SU-DHL-6 (cell line): ENCODE data around the gene INPP4B.

ENCODE experiments used
- H2AFZ ChIP-seq: fragments of 200-600 bp; sonication (generic); 2 replicates; pipeline ENCODE4 v1.6.1; 2014; ENCODE audit warnings: low read depth, mild to moderate bottlenecking, moderate library complexity, mixed read lengths, antibody characterized with exemption, low read length; ENCODE audit not compliant: severe bottlenecking
- H3F3A ChIP-seq: fragments of 200-600 bp; shearing (Covaris generic); 2 replicates; pipeline ENCODE4 v1.6.0; 2016; ENCODE audit warnings: antibody characterized with exemption, mild to moderate bottlenecking; ENCODE audit not compliant: insufficient read depth
- H3K27ac ChIP-seq: fragments of 200-600 bp; sonication (generic); 2 replicates; pipeline ENCODE4 v1.5.1; 2016; ENCODE audit warnings: low read depth, mild to moderate bottlenecking, low read length, moderate library complexity, mixed read lengths
- H3K27me3 ChIP-seq: fragments of 200-600 bp; sonication (generic), shearing (Covaris generic); 2 replicates; pipeline ENCODE4 v1.6.0; 2014; ENCODE audit warnings: mild to moderate bottlenecking, low read length
- H3K36me3 ChIP-seq: fragments of 200-600 bp; sonication (generic); 2 replicates; pipeline ENCODE4 v1.6.1; 2014; ENCODE audit warnings: mild to moderate bottlenecking, low read length, mixed read lengths
- H3K4me2 ChIP-seq: fragments of 300-600, 200-600 bp; shearing (Covaris generic), sonication (generic); 2 replicates; pipeline ENCODE4 v1.6.0; 2014; ENCODE audit warnings: low read length, low read depth, mild to moderate bottlenecking; ENCODE audit not compliant: poor library complexity, severe bottlenecking
- H3K4me3 ChIP-seq: fragments of 200-600 bp; sonication (generic); 2 replicates; pipeline ENCODE4 v1.5.1; 2014; ENCODE audit warnings: antibody characterized with exemption, low read length, mild to moderate bottlenecking, mixed read lengths; ENCODE audit not compliant: insufficient read depth, poor library complexity, severe bottlenecking
- H3K79me2 ChIP-seq: fragments of 200-600 bp; sonication (generic); 2 replicates; pipeline ENCODE4 v1.6.1; 2014; ENCODE audit warnings: mild to moderate bottlenecking, low read length, moderate library complexity; ENCODE audit not compliant: insufficient read depth
- H3K9ac ChIP-seq: fragments of 200-600 bp; sonication (generic); 2 replicates; pipeline ENCODE4 v1.7.0; 2014; ENCODE audit warnings: mild to moderate bottlenecking, low read length
- H3K9me2 ChIP-seq: fragments of 200-600 bp; sonication (generic); replicated peaks from 2 replicates; pipeline ENCODE4 v1.6.1; 2014; ENCODE audit warnings: low read length; ENCODE audit not compliant: insufficient read depth
- H3K9me3 ChIP-seq: fragments of 200-600 bp; sonication (generic); 2 replicates; pipeline ENCODE4 v1.6.1; 2014; ENCODE audit warnings: low read length, mixed read lengths; ENCODE audit not compliant: insufficient read depth
- H4K20me1 ChIP-seq: fragments of 200-600 bp; sonication (generic); 2 replicates; pipeline ENCODE4 v1.6.1; 2014; ENCODE audit warnings: low read depth, mild to moderate bottlenecking, antibody characterized with exemption, low read length, moderate library complexity, mixed read lengths
- CTCF ChIP-seq: fragments of 200-600 bp; sonication (generic); IDR thresholded peaks from one replicate; pipeline ENCODE4 v1.5.1; 2017; ENCODE audit warnings: antibody characterized with exemption, mild to moderate bottlenecking, low read length, moderate library complexity; ENCODE audit not compliant: insufficient read depth, poor library complexity, severe bottlenecking
- EZH2phosphoT487 ChIP-seq: fragments of 200-600 bp; sonication (generic), shearing (Covaris generic); conservative IDR thresholded peaks from 2 replicates; pipeline ENCODE4 v1.6.1; 2018; ENCODE audit warnings: mild to moderate bottlenecking, antibody characterized with exemption, low read length, moderate library complexity, mixed read lengths

INPP4B gene

DNA sequence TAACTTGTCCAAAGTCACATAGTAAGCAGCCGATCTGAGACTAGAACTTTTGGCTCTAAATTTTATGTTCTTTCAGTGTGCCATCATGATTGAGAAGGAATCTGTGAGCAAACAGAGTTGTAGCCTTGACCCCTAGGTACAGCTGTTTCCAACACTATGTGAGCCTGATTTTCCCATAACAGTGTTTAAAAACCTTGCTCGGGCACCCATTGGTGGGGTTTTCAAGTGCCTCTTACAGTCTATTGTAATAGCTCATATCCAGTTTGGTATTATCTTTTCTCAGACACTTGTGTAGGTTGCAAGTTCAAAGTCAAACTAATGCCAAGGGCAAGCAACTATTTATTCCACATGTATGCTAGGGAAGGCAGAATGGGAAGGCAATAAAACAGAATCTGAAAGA lies 467.9 kb downstream of the INPP4B start:
- Histone ChIP-seq H3F3A (no peaks in the 10 kb centered on the region), H3K9me3 (no peaks in the 10 kb centered on the region), H3K4me2 (no peak overlapping the region), H4K20me1 (no peaks in the 10 kb centered on the region), H2AFZ (no peak overlapping the region), H3K79me2 (no peaks in the 10 kb centered on the region), H3K4me3 (no peak overlapping the region), H3K27ac (no peak overlapping the region), H3K27me3 (no peaks in the 10 kb centered on the region), H3K9ac (no peak overlapping the region), H3K9me2 (no peaks in the 10 kb centered on the region), H3K36me3 (no peaks in the 10 kb centered on the region)
- TF ChIP-seq CTCF (no peak), EZH2phosphoT487 (no peak)

- H3K9me3 ChIP-seq: no peaks in the 10 kb centered on the region
- no peaks in the 10 kb centered on the region for H3K79me2 ChIP-seq
- H3F3A ChIP-seq: no peaks in the 10 kb centered on the region
- no peaks in the 10 kb centered on the region for H3K27me3 ChIP-seq
- TF ChIP-seq EZH2phosphoT487 (no peak), CTCF (no peak)
- no peaks in the 10 kb centered on the region for H4K20me1 ChIP-seq
- H2AFZ ChIP-seq: no peak overlapping the region
- H3K36me3 ChIP-seq: no peaks in the 10 kb centered on the region
- H3K9ac ChIP-seq: no peak overlapping the region
- no peak overlapping the region for H3K4me2 ChIP-seq
- H3K9me2 ChIP-seq: no peaks in the 10 kb centered on the region
- H3K4me3 ChIP-seq: no peak overlapping the region
- no peak overlapping the region for H3K27ac ChIP-seq
These were observed 468.6 kb downstream of the INPP4B start for GRCh38 chr4:142377342-142378091.

DNA sequence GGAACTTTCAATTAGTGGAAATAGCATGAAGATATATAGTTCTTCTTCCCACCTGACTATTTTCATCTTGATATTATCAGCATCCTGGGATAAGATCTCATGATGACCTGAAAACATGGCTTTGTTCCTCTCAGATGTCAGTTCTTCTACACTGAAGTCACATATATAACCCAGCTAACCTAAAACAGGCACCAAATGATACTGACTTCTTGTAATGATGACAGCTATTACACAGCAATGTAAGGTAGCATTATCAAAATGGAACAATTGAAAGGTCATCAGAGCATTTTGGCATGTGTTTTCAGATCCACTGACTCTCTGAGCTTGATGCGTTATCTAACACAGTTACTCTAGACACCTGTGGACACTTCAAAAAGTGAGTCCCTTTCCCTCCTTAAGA lies 469.9 kb downstream of the INPP4B start:
- H3K79me2 ChIP-seq: no peaks in the 10 kb centered on the region
- TF ChIP-seq CTCF: no peak
- TF ChIP-seq EZH2phosphoT487: no peak
- no peak overlapping the region for H3K27ac ChIP-seq
- H3F3A ChIP-seq: no peaks in the 10 kb centered on the region
- no peaks in the 10 kb centered on the region for H3K36me3 ChIP-seq
- no peak overlapping the region for H3K4me2 ChIP-seq
- no peak overlapping the region for H3K4me3 ChIP-seq
- H4K20me1 ChIP-seq: no peaks in the 10 kb centered on the region
- no peak overlapping the region for H3K9ac ChIP-seq
- no peaks in the 10 kb centered on the region for H3K9me2 ChIP-seq
- no peaks in the 10 kb centered on the region for H3K27me3 ChIP-seq
- H3K9me3 ChIP-seq: no peaks in the 10 kb centered on the region
- H2AFZ ChIP-seq: no peak overlapping the region
